HK-2 (cell line): ENCODE measurements around the gene SEC16A.
A peak's percentile ranks its signal among the peaks of the same experiment; 100 is the strongest.

Experiments used
- DNase-seq: peaks from one replicate; pipeline ENCODE4 v3.0.0-alpha.2; 2018; ENCODE audit not compliant: unreplicated experiment

Gene SEC16A

GRCh38 chr9:136465500-136466154 is 17.2 kb downstream of the SEC16A start:
- no peak for DNase-seq

DNA sequence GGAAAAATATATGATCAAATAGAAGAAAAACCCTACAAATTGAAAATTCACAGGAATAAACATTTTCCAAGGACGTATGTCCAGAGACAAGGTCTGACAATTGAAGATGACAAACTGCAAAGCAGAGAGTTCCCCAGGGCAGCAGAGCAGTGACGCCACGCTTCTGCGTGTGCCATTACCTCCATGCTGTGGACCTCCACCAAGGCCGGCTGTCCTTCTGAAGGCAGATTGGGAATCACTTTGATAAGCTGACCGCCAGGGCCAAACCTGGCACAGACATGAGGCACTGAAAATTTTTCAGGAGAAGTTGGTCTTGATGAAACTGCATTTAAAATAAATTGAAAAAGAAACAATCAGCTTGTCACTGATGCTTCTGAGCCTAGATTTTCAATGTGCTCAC is 18.6 kb downstream of the SEC16A start:
- DNase-seq, result no peak

- no peak for DNase-seq
Measured at GRCh38 chr9:136463578-136463977, 19.3 kb downstream of the SEC16A start.

DNA sequence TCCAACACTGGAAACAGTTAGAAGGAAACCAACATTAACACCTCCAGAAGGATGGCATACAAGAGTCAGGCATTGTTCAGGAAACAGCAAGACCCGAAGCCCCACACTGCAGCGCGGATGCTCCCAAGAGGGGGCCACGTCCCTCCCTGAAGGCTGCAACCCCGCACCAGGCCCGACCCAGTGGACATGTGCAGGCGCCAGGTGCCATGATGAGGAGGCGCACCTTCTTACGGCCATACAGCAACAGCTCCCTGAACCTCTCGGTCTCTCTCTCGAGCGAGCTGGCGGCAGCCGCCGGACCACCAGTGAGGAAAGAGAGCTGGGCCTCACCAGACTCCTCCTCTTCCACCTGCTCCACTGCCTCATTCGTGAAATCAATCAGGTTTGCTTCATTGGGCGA is 20.2 kb downstream of the SEC16A start:
- DNase-seq, result no peak

- no peak for DNase-seq
Measured at GRCh38 chr9:136460772-136461325, 22.0 kb downstream of the SEC16A start.

DNA sequence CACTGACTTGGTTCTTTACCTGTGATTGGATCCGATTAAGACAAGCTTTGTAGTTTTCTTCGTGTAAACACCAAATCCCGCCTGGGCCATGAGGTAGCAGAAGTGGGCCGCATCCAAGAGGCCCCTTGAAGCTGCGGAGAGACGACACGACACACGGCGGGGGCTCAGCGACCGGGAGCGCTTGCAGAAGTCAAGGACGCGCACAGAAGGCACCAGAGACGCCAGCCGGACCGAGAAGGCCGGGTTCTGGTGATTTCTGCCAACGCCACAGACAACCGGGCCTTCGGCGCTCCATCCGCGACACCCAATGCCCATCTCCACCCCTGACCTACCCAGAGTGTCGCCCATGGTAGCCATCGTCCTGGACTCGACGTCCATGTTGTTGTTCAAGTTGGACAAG is 23.4 kb downstream of the SEC16A start:
- DNase-seq, result no peak

GRCh38 chr9:136457326-136457725 is 25.5 kb downstream of the SEC16A start:
- DNase-seq, result no peak

- no peak for DNase-seq
Measured at GRCh38 chr9:136456258-136456657, 26.6 kb downstream of the SEC16A start.

- DNase-seq, result no peak
Measured at GRCh38 chr9:136455043-136456002, 27.5 kb downstream of the SEC16A start.

GRCh38 chr9:136454026-136454796 is 28.6 kb downstream of the SEC16A start:
- DNase-seq, result no peak

GRCh38 chr9:136453326-136453725 is 29.5 kb downstream of the SEC16A start:
- no peak for DNase-seq

- no peak for DNase-seq
Measured at GRCh38 chr9:136451221-136451877, 31.5 kb downstream of the SEC16A start.

DNA sequence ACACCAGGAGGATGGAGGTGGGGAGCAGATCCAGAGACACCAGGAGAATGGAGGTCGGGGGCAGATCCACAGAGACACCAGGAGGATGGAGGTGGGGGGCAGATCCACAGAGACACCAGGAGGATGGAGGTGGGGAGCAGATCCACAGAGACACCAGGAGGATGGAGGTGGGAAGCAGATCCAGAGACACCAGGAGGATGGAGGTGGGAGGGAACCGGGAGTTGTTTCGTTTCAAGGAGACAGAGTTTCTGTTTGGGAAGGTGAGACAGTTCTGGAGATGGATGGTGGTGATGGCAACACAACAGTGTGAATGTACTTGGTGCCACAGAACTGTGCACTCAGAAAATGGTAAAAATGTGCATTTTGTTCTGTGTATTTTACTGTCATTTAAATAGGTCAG is 34.2 kb downstream of the SEC16A start:
- DNase-seq, result no peak

DNA sequence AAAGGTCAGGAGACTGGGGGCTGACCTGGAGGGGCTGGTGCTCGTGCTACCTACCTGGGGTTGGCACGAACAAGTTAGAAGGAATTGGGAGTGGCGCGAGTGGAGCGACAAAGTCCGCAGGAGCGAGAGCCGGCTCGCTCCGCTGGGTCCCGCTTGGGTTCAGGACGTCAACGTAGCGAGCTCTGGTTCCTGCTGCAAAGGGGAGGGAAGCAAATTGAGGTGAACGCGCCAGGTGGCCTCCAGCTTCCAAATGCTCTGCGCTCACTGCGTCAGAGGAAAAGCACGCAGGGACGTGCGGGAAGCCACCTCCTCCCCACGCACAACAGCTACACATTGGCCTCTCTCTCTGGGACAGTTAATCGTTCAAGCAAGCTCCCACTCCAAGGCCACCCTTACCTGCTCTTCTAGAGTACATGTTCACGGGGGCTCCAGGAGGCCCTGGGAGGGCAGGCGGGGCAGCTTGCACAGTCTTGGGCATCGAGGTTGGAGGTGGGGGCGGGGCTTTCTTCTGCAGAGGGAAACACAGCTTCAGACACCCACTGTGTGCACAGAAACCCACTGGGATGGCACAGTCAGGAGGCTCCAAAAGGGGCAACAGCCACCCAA is 35.6 kb downstream of the SEC16A start:
- DNase-seq, result no peak

DNA sequence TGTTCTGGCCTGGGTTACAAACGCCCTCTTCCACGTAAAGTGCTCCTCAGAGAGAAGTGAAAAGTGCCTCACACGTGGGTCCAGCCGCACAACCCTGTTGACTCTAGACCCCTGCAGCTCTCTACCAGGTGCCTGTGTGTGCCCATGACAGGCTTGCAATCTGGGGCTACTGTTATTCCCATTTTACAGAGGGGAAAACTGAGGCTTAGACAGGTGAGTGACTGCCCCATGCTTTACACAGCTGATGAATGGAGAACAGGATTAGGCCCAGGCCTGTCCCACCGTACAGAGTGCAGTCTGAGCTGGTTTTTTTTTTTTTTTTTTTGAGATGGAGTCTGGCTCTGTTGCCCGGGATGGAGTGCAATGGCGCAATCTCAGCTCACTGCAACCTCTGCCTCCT is 37.0 kb downstream of the SEC16A start:
- DNase-seq, result no peak

- DNase-seq, result no peak
Measured at GRCh38 chr9:136444102-136444501, 38.7 kb downstream of the SEC16A start.

DNA sequence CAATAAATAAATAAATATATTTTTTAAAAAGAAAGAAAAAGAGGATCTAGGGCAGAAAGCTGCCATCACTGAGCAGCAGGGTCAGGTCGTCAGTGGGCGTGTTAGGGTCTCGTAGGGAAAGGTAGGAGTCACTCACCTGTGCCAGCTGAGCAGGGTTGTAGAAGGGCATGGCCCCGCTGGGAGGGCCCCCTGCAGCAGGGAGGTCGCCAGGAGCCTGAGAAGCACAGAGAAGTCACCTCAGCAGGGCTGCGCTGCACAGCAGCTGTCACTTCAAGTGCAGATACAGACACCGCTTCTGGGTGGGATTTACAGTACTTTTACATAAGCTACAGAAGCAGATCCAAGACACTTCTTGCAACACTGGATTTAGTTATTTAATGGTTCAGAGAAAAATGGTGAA is 39.2 kb downstream of the SEC16A start:
- DNase-seq, result no peak

DNA sequence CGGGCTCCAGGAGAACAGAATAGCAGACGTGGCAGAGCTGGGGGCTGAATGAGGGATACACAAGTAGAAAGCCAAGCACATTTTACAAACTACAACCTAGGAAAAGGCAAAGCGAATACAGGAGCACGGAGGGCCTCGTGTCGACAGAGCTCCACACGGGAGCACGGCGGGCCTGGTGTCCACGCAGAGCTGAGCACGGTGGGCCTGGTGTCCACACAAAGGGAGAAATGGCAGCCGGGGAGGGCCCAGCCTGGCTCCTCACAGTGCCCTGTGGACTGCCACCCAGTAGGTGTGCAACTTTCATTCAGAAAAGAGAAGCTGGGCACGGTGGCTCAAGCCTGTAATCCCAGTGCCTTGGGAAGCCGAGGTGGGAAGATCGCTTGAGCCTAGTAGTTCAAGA is 39.8 kb downstream of the SEC16A start:
- DNase-seq, result no peak

- no peak for DNase-seq
Measured at GRCh38 chr9:136442265-136442664, 40.6 kb downstream of the SEC16A start.

DNA sequence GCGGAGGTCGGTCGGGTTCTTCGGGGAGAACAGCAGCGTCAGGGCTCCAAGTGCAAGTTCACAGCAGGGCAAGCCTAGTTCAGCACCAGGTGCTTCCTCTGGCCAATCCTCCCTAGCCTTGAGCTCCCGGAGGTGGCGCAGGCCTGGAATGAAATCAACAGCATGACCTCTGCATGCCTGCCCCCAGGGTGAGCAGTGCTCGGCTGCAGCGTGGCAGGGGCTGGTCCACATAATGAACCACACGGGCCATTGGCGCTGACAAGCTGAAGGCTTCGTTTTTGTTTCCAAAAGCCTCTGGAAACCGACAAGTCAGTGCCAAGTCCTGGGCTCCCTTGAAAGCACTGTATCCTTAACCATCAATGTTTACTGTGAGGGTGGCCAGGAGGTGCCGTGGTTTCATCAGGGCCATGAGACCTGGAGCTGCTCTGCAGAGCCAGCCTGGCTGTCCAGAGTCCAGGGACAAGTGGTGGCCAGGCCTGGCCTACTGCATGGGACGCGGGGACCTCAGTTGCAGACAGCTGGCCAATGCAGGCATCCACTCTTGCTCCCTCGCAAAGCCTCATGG is 41.1 kb downstream of the SEC16A start:
- no peak for DNase-seq

- DNase-seq, result peak; percentile 25
Measured at GRCh38 chr9:136441191-136441680, 41.6 kb downstream of the SEC16A start.
